ENCODE data around the gene SH2D6. TPM values are rescaled to one million over a fixed set of nuclear protein-coding genes. Genes with fewer than 3 reads are reported as not detected.

The SH2D6 gene
- total and polyA plus RNA-seq, 2 of the 8 experiments (the other 6 are each of a cell fraction or from before 2014, with no cell fraction given): 0.42 TPM; not detected in 1

DNA sequence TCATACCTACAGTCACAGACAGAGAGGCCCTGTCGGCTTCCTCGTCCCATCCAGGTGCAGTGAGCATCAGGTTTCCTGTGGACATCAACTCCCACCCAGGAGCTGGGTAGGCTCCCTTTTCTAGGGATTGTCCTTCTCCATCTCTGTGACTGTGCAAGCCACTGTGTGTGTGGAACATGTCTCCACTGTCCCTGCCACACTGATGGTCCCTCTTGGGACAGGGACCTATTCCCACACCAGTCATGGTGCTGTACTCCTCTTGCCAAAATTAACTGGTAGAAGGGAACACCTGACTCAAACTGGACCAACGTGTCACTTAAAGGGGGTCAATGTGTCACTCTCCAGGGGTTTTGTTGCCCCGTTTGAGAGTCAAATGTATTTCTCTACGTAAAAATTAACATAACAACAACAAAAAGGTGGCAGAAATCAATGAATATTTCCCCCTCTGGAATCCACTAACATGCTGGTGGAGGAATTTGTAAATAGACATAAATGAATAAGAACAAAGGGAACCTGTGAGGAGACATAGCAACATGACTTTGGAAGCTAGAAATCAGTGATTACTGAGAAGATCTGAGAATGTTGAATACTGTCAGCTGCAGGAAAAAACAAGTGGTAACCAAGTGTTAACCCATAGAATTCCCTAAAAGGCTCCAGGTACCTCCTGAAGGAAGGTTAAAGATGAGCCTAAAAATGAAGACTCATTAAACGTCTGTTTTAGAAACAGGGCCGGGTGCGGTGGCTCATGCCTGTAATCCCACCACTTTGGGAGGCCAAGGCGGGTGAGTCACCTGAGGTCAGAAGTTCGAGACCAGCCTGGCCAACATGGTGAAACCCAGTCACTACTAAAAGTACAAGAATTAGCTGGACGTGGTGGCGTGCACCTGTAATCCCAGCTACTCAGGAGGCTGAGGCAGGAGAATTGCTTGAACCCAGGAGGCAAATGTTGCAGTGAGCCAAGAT, 40.4 kb downstream of the SH2D6 start (continued):
- no peak for TF ChIP-seq NANOG (IDR thresholded peaks at IDR 0.05; ENCODE audit: insufficient read depth, low read depth, low read length, poor library complexity, severe bottlenecking)
- TF ChIP-seq JUN (IDR thresholded peaks at IDR 0.05; ENCODE audit: low read depth, low read length): no peak
- TF ChIP-seq BACH1 (IDR thresholded peaks at IDR 0.05; ENCODE audit: low read length): no peak
- no peak for TF ChIP-seq PHF8 (conservative IDR thresholded peaks at IDR 0.05; ENCODE audit: low read depth, low read length)
- TF ChIP-seq SAP30 (IDR thresholded peaks at IDR 0.05; ENCODE audit: insufficient read depth, insufficient replicate concordance, low read length): no peak
- TF ChIP-seq TCF12 (IDR thresholded peaks at IDR 0.05; ENCODE audit: low read depth, low read length): 0 out of 2 replicates have a peak, but pooled peaks have one; percentile 67
- no peak for TF ChIP-seq RFX5 (IDR thresholded peaks at IDR 0.05; ENCODE audit: borderline replicate concordance, low read depth, low read length)
- TF ChIP-seq, protein P1, sequence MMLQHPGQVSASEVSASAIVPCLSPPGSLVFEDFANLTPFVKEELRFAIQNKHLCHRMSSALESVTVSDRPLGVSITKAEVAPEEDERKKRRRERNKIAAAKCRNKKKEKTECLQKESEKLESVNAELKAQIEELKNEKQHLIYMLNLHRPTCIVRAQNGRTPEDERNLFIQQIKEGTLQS (IDR thresholded peaks at IDR 0.05; ENCODE audit: insufficient read depth, low read depth, low read length): no peak
- TF ChIP-seq RNF2 (IDR thresholded peaks at IDR 0.05; ENCODE audit: borderline replicate concordance, low read depth, low read length, missing control alignments, poor library complexity, severe bottlenecking): no peak
- no peak for TF ChIP-seq SP2 (IDR thresholded peaks at IDR 0.05; ENCODE audit: low read length)
- TF ChIP-seq, protein P2, sequence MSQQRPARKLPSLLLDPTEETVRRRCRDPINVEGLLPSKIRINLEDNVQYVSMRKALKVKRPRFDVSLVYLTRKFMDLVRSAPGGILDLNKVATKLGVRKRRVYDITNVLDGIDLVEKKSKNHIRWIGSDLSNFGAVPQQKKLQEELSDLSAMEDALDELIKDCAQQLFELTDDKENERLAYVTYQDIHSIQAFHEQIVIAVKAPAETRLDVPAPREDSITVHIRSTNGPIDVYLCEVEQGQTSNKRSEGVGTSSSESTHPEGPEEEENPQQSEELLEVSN (IDR thresholded peaks at IDR 0.05): no peak
- no peak for TF ChIP-seq EZH2 (IDR thresholded peaks at IDR 0.05; ENCODE audit: low read depth, low read length, severe bottlenecking)
- TF ChIP-seq SIX5 (IDR thresholded peaks at IDR 0.05; ENCODE audit: low read depth, low read length): no peak
- no peak for TF ChIP-seq CREB1 (IDR thresholded peaks at IDR 0.05)
- TF ChIP-seq CBX5 (IDR thresholded peaks at IDR 0.05; ENCODE audit: low read depth, low read length): no peak
- 0 out of 2 replicates have a peak, but pooled peaks have one; percentile 12 for TF ChIP-seq POU5F1 (IDR thresholded peaks at IDR 0.05; ENCODE audit: low read depth, low read length)
- TF ChIP-seq JUND (IDR thresholded peaks at IDR 0.05; ENCODE audit: low read length): no peak
- TF ChIP-seq GTF2F1 (IDR thresholded peaks at IDR 0.05; ENCODE audit: borderline replicate concordance, low read depth, low read length): no peak
- no peak for TF ChIP-seq CHD1 (IDR thresholded peaks at IDR 0.05; ENCODE audit: low read depth, low read length)
- TF ChIP-seq GABPA (IDR thresholded peaks at IDR 0.05; ENCODE audit: borderline replicate concordance, insufficient read depth, low read length): no peak
- TF ChIP-seq BRCA1 (IDR thresholded peaks at IDR 0.05; ENCODE audit: low read depth, low read length): no peak
- TF ChIP-seq RBBP5 (IDR thresholded peaks at IDR 0.05; ENCODE audit: borderline replicate concordance, low read depth, low read length): no peak

Measured in H1 (cell line).